K562 (cell line): Measurements from ENCODE around the gene ABHD4. TPM values are rescaled to one million over a fixed set of nuclear protein-coding genes. Genes with fewer than 3 reads are reported as not detected.

Experiments used
- ATAC-seq: fragments of 200-7000 bp; cut with Tn5 transposase; 3 replicates; pipeline ENCODE4 v1.9.1; 2020; ENCODE audit warnings: moderate library complexity
- BruUV-seq: library from RNA; stranded (reverse); fragments of 400-500 nt; replicated peaks from 2 replicates; lab custom pipeline; 2021; lab: Mats Ljungman, UMichigan
- CTCF ChIA-PET: fragments of 300-600 bp; formaldehyde crosslinking; extraction: SDS; loops from one replicate; lab custom pipeline; 2021; ENCODE audit warnings: low intra/inter-chr PET ratio; lab: Yijun Ruan, JAX
- POLR2A ChIA-PET: fragments of 300-600, 350-650 bp; sonication (Branson Sonifier 250); formaldehyde crosslinking; extraction: SDS; loops from one replicate; lab custom pipeline; 2021; ENCODE audit warnings: antibody characterized with exemption, inconsistent platforms; lab: Yijun Ruan, JAX
- DNase-seq, 4 experiments: peaks; one replicate each; pipeline versions ENCODE4 v3.0.0 to v3.0.0-alpha.2; 2011 to 2018; ENCODE audit warnings: low spot score in 3 of 4, mixed read lengths in 3 of 4; ENCODE audit errors: extremely low read depth in 1 of 4
- FAIRE-seq: peaks from 2 replicates; lab custom pipeline; 2011; peaks lifted over from hg19 to GRCh38; lab: Jason Lieb, UNC
- H2AFZ ChIP-seq: 2 replicates; pipeline ENCODE4 v1.6.0; 2011; ENCODE audit warnings: low read depth, low read length, control low read depth, inconsistent platforms
- H3K27ac ChIP-seq: fragments of 200-600 bp; 3 replicates; pipeline ENCODE4 v1.8.0; 2011; ENCODE audit warnings: low read depth, mild to moderate bottlenecking, control low read depth, inconsistent platforms, low read length, moderate library complexity, mixed read lengths; ENCODE audit errors: extremely low read depth
- H3K27me3 ChIP-seq, 2 experiments: fragments of 300-600 bp in 1 of 2; 2 replicates in 1 of 2; 3 replicates in 1 of 2; pipeline versions ENCODE4 v1.6.0 to v1.8.0; 2011; ENCODE audit warnings: inconsistent platforms in 2 of 2, low read length in 2 of 2, mild to moderate bottlenecking in 1 of 2, mixed read lengths in 1 of 2, moderate library complexity in 1 of 2; ENCODE audit not compliant: control insufficient read depth in 2 of 2, insufficient read depth in 2 of 2
- H3K36me3 ChIP-seq: fragments of 300-600 bp; 3 replicates; pipeline ENCODE4 v1.8.0; 2011; ENCODE audit warnings: mild to moderate bottlenecking, low read length, inconsistent platforms; ENCODE audit not compliant: control insufficient read depth, insufficient read depth
- H3K4me1 ChIP-seq, 2 experiments: fragments of 200-600 bp in 1 of 2; replicated peaks in 1 of 2; 2 replicates in 1 of 2; 3 replicates in 1 of 2; pipeline versions ENCODE4 v1.5.1 to v1.8.0; 2011; ENCODE audit warnings: inconsistent platforms in 2 of 2, low read length in 2 of 2, mild to moderate bottlenecking in 1 of 2, mixed read lengths in 1 of 2, moderate library complexity in 1 of 2; ENCODE audit not compliant: control insufficient read depth in 2 of 2, insufficient read depth in 2 of 2
- H3K4me2 ChIP-seq: 2 replicates; pipeline ENCODE4 v1.6.1; 2011; ENCODE audit warnings: low read length, control low read depth, inconsistent platforms, mixed read lengths; ENCODE audit not compliant: insufficient read depth
- H3K4me3 ChIP-seq: fragments of 200-600 bp; sonication (generic), shearing (Covaris generic); 2 replicates; pipeline ENCODE4 v1.5.1; 2016; ENCODE audit warnings: control low read depth, inconsistent platforms
- H3K79me2 ChIP-seq: fragments of 200-600 bp; 3 replicates; pipeline ENCODE4 v1.8.0; 2011; ENCODE audit warnings: low read length, inconsistent platforms; ENCODE audit not compliant: control insufficient read depth, insufficient read depth
- H3K9ac ChIP-seq, 2 experiments: 2 replicates each; pipeline versions ENCODE4 v1.6.0 to v1.6.1; 2011; ENCODE audit warnings: low read depth in 2 of 2, low read length in 2 of 2, control low read depth in 1 of 2, inconsistent platforms in 1 of 2, mild to moderate bottlenecking in 1 of 2, mixed read lengths in 1 of 2; ENCODE audit not compliant: insufficient read depth in 1 of 2
- H3K9me1 ChIP-seq: one replicate; pipeline ENCODE4 v1.6.0; 2011; ENCODE audit warnings: inconsistent platforms, mild to moderate bottlenecking, low read length, moderate library complexity; ENCODE audit not compliant: control insufficient read depth, insufficient read depth
- H3K9me3 ChIP-seq: replicated peaks from 2 replicates; pipeline ENCODE4 v1.5.1; 2011; ENCODE audit warnings: low read depth, low read length, inconsistent platforms; ENCODE audit not compliant: control insufficient read depth, insufficient read depth
- H4K20me1 ChIP-seq: replicated peaks from 2 replicates; pipeline ENCODE4 v1.6.1; 2011; ENCODE audit warnings: low read length, inconsistent platforms, mixed read lengths; ENCODE audit not compliant: control insufficient read depth, insufficient read depth
- GATA2 ChIP-seq: sonication (generic); formaldehyde crosslinking; IDR thresholded peaks from 2 replicates; pipeline ENCODE4 v1.4.0; 2020; ENCODE audit warnings: mild to moderate bottlenecking, missing genetic modification reagents
- HNRNPUL1 ChIP-seq: fragments of 200-400 bp; formaldehyde crosslinking; IDR thresholded peaks from 2 replicates; pipeline ENCODE4 v1.6.1; 2017; ENCODE audit warnings: low read length
- MAZ ChIP-seq, 2 experiments: fragments of 450-650 bp in 1 of 2; sonication (generic) in 1 of 2; formaldehyde crosslinking; IDR thresholded peaks in 1 of 2; conservative IDR thresholded peaks in 1 of 2; 2 replicates each; pipeline versions ENCODE4 v1.4.0 to v1.5.0; 2020; ENCODE audit warnings: mild to moderate bottlenecking in 1 of 2, missing genetic modification reagents in 1 of 2
- NCOA2 ChIP-seq, 2 experiments: fragments of 450-650 bp; IDR thresholded peaks; 2 replicates each; pipeline ENCODE4 v1.6.1; 2018; ENCODE audit warnings: mild to moderate bottlenecking in 2 of 2, moderate library complexity in 1 of 2; ENCODE audit not compliant: partially characterized antibody in 2 of 2
- NR2C1 ChIP-seq, 2 experiments: fragments of 450-650 bp; IDR thresholded peaks; 2 replicates each; pipeline ENCODE4 v1.6.1; 2017; ENCODE audit warnings: mild to moderate bottlenecking in 2 of 2, antibody characterized with exemption in 1 of 2, inconsistent platforms in 1 of 2, missing compliant biosample characterization in 1 of 2, missing genetic modification characterization in 1 of 2
- RBM17 ChIP-seq: fragments of 200-400 bp; formaldehyde crosslinking; IDR thresholded peaks from 2 replicates; pipeline ENCODE4 v1.6.1; 2017; ENCODE audit warnings: low read depth, mild to moderate bottlenecking, low read length, borderline replicate concordance
- TAF1 ChIP-seq: IDR thresholded peaks from 2 replicates; pipeline ENCODE4 v1.6.1; 2011; ENCODE audit warnings: mild to moderate bottlenecking, low read length, moderate library complexity; ENCODE audit not compliant: insufficient read depth, control insufficient read depth, severe bottlenecking; ENCODE audit errors: extremely low read depth
- ZNF445 ChIP-seq: fragments of 250-450 bp; sonication (Bioruptor Pico); IDR thresholded peaks from 2 replicates; pipeline ENCODE4 v1.4.0; 2020; ENCODE audit warnings: low read depth, mild to moderate bottlenecking, moderate library complexity
- ZNF696 ChIP-seq: fragments of 250-450 bp; sonication (Bioruptor Pico); conservative IDR thresholded peaks from 2 replicates; pipeline ENCODE4 v1.4.0; 2020; ENCODE audit warnings: mild to moderate bottlenecking, moderate library complexity
- ZNF699 ChIP-seq: fragments of 250-450 bp; sonication (Bioruptor Pico); IDR thresholded peaks from 2 replicates; pipeline ENCODE4 v1.8.0; 2021; ENCODE audit warnings: mild to moderate bottlenecking, moderate library complexity; ENCODE audit not compliant: insufficient replicate concordance
- WGBS: fragments of 100-300 bp; shearing (Covaris generic); methylation state at CpG from one replicate; pipeline ENCODE4 v1.1.6; 2016; ENCODE audit warnings: low coverage, mixed read lengths; ENCODE audit not compliant: insufficient coverage; ENCODE audit errors: missing lambda C conversion rate; 5-methylcytosine and 5-hydroxymethylcytosine counted together
- in situ Hi-C: fragments of 300-500 bp; cut with MboI; formaldehyde crosslinking; loops from 4 replicates; pipeline ENCODE4 v1.15.0; 2018; ENCODE audit warnings: inconsistent platforms, mixed read lengths
- intact Hi-C: fragments of 100-400 bp; cut with micrococcal nuclease; formaldehyde crosslinking; loops from 2 replicates; pipeline ENCODE4 v1.14.2; 2022
- polyA plus RNA-seq, 8 experiments: library from polyadenylated mRNA; depleted of rRNA in 4 of 8; stranded (reverse) in 5 of 8; unstranded in 3 of 8; fragments of >200 nt; fragmentation: Nextera tagmentation in 2 of 8; fragmentation: Illumina TruSeq in 1 of 8; extraction: Ambion mirVana in 2 of 8; extraction: Trizol in 1 of 8; gene quantifications; 2 replicates each; pipeline versions ENCODE4 v1.2.1 to v1.2.3, GENCODE V29; 2011 to 2014; ENCODE audit warnings: inconsistent platforms in 1 of 8, missing spikeins in 1 of 8
- total RNA-seq, 7 experiments: library from RNA; depleted of rRNA in 6 of 7; stranded (reverse); fragments of >200 nt in 6 of 7; fragmentation: Illumina TruSeq in 2 of 7; extraction: Trizol in 2 of 7; gene quantifications; 2 replicates each; pipeline versions ENCODE4 v1.2.1 to v1.2.3, GENCODE V29; 2011 to 2021; ENCODE audit warnings: low replicate concordance in 1 of 7
- TF ChIP-seq, protein P1 (sequence below): fragments of 450-650 bp; formaldehyde crosslinking; IDR thresholded peaks from 2 replicates; pipeline ENCODE4 v1.4.0; 2020; ENCODE audit warnings: mild to moderate bottlenecking, moderate library complexity
- TF ChIP-seq, protein P2 (sequence below), 2 experiments: IDR thresholded peaks; 2 replicates each; pipeline ENCODE4 v1.6.1; 2011; ENCODE audit warnings: borderline replicate concordance in 1 of 2, control low read depth in 1 of 2, low read depth in 1 of 2, low read length in 1 of 2, mild to moderate bottlenecking in 1 of 2, mixed read lengths in 1 of 2, moderate library complexity in 1 of 2; ENCODE audit not compliant: insufficient read depth in 1 of 2, insufficient read length in 1 of 2, poor library complexity in 1 of 2, severe bottlenecking in 1 of 2; ENCODE audit errors: extremely low read depth in 1 of 2
- TF ChIP-seq, protein P3 (sequence below): fragments of 450-650 bp; formaldehyde crosslinking; IDR thresholded peaks from 2 replicates; pipeline ENCODE4 v1.4.0; 2020; ENCODE audit warnings: mild to moderate bottlenecking

The ABHD4 gene
- total and polyA plus RNA-seq, 9 of the 15 experiments (the other 6 are each of a cell fraction or from before 2014, with no cell fraction given), result 3.6 to 12.0 (median 7.2) TPM

DNA sequence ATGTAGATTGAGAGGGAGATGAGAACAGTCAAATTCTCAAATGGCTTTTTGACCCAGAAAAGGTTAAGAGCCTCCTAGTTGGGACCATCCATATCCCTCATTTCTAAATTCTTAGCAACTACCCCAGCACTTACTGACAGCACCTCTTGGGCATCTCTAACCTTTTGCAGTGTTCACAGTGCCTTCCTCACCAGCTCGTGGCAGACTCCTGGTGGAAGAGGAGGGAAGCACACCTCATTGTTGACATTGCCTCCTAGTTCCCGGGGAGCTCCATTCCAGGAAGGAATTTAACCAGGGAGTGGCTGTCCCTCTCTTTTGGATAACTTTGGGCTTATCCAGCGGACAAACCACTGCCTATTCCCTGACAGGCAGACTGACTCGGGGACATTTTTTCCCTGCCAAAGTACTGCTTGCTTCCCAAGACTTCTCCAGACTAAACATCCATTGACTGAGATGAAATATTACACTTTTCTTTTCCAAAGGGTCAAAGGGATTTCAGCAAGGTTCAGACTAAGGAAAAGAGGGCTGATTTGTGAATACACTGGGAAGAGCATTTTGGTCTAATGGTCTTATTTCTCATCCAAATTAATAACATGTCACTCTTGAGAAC lies 55.0 kb downstream of the ABHD4 start (continued):
- TF ChIP-seq, protein P1, sequence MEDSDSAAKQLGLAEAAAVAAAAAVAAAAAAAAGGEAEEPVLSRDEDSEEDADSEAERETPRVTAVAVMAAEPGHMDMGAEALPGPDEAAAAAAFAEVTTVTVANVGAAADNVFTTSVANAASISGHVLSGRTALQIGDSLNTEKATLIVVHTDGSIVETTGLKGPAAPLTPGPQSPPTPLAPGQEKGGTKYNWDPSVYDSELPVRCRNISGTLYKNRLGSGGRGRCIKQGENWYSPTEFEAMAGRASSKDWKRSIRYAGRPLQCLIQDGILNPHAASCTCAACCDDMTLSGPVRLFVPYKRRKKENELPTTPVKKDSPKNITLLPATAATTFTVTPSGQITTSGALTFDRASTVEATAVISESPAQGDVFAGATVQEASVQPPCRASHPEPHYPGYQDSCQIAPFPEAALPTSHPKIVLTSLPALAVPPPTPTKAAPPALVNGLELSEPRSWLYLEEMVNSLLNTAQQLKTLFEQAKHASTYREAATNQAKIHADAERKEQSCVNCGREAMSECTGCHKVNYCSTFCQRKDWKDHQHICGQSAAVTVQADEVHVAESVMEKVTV (CRISPR knock-in tag), result peak; percentile 54
- 0 out of 4 replicates have a peak, but pooled peaks of 1 of the 2 experiments have one; percentile 21 for TF ChIP-seq MAZ (CRISPR knock-in tag; conservative IDR thresholded peaks at IDR 0.05 in 1 of 2, IDR thresholded peaks at IDR 0.05 in 1 of 2)
- TF ChIP-seq ZNF696 (CRISPR knock-in tag), result no peak

DNA sequence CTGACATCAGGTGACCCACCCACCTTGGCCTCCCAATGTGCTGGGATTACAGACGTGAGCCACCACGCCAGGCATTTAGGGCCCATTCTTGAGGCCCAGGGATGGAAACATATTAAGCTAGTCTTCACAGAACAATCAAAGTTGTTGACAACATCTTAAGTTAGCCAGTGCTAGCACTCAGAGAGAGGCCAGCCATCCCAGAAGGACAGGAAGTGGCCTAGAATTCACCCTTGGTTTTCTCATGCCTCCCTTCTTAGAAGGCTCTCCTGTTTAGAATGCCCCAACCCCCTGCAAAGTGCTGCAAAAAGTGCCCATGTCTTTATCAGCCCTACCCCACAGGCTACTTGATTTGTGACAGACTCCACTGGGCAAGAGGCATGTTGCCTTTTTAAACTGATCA lies 58.1 kb downstream of the ABHD4 start:
- no peak for FAIRE-seq
- POLR2A ChIA-PET, result interaction anchor here (1.2 kb wide), 1 partner anchor 8 kb away, joined by 3 read pairs; no protein-coding TSS in a partner anchor
- TF ChIP-seq ZNF445 (no peak), GATA2 (no peak), RBM17 (no peak), TAF1 (no peak), NCOA2 (IDR thresholded peaks at IDR 0.05; ENCODE audit: partially characterized antibody in 2 of 2) (no peak), ZNF699 (no peak), NR2C1 (IDR thresholded peaks at IDR 0.05) (no peak), NR2C1 (tag; IDR thresholded peaks at IDR 0.05) (no peak), HNRNPUL1 (no peak)
- TF ChIP-seq, protein P2, sequence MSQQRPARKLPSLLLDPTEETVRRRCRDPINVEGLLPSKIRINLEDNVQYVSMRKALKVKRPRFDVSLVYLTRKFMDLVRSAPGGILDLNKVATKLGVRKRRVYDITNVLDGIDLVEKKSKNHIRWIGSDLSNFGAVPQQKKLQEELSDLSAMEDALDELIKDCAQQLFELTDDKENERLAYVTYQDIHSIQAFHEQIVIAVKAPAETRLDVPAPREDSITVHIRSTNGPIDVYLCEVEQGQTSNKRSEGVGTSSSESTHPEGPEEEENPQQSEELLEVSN (IDR thresholded peaks at IDR 0.05; ENCODE audit: borderline replicate concordance in 1 of 2, extremely low read depth in 1 of 2, insufficient read depth in 1 of 2, insufficient read length in 1 of 2, low read depth in 1 of 2, low read length in 1 of 2, poor library complexity in 1 of 2, severe bottlenecking in 1 of 2), result no peak
- TF ChIP-seq, protein P3, sequence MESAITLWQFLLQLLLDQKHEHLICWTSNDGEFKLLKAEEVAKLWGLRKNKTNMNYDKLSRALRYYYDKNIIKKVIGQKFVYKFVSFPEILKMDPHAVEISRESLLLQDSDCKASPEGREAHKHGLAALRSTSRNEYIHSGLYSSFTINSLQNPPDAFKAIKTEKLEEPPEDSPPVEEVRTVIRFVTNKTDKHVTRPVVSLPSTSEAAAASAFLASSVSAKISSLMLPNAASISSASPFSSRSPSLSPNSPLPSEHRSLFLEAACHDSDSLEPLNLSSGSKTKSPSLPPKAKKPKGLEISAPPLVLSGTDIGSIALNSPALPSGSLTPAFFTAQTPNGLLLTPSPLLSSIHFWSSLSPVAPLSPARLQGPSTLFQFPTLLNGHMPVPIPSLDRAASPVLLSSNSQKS (CRISPR knock-in tag), result no peak

More for the DNA sequence above, 58.1 kb downstream of the ABHD4 start:
- H3K9me1 ChIP-seq, result no peaks in the 10 kb centered on the region
- no peak overlapping the region for H3K9ac ChIP-seq
- no peaks in the 10 kb centered on the region; a peak in 1 of 5 replicates for H3K4me1 ChIP-seq
- H3K27ac ChIP-seq, result no peak overlapping the region
- intact Hi-C loops (loop anchor here (10.0 kb wide), 1 partner anchor 271 kb away; no protein-coding TSS in a partner anchor), in situ Hi-C loops (loop anchor here (10.0 kb wide), 2 partner anchors 189 to 261 kb away; no protein-coding TSS in a partner anchor)
- DNase-seq (no peak), ATAC-seq (no peak)
- 50% methylated on average over 2 of the region's 2 CpGs for WGBS
- no peak overlapping the region for H3K4me2 ChIP-seq
- no peak overlapping the region for H3K4me3 ChIP-seq
- no TSS peak for BruUV-seq
- no peaks in the 10 kb centered on the region for H3K9me3 ChIP-seq
- no peaks in the 10 kb centered on the region for H3K27me3 ChIP-seq
- CTCF ChIA-PET, result no interaction called here
- H3K36me3 ChIP-seq, result no peaks in the 10 kb centered on the region
- no peak overlapping the region for H2AFZ ChIP-seq
- no peaks in the 10 kb centered on the region for H3K79me2 ChIP-seq
- H4K20me1 ChIP-seq, result no peaks in the 10 kb centered on the region
